GM18505 (cell line): ENCODE results near the gene CNTNAP2.

Source experiments
- ATAC-seq: cut with Tn5 transposase; IDR thresholded peaks from one replicate; pipeline ENCODE4 v1.9.1; 2021; ENCODE audit not compliant: unreplicated experiment
- POLR2A ChIP-seq: IDR thresholded peaks from 4 replicates; pipeline ENCODE4 v1.6.1; 2011; ENCODE audit warnings: borderline replicate concordance; ENCODE audit not compliant: insufficient read depth, insufficient read length; ENCODE audit errors: extremely low read depth

Gene CNTNAP2

DNA sequence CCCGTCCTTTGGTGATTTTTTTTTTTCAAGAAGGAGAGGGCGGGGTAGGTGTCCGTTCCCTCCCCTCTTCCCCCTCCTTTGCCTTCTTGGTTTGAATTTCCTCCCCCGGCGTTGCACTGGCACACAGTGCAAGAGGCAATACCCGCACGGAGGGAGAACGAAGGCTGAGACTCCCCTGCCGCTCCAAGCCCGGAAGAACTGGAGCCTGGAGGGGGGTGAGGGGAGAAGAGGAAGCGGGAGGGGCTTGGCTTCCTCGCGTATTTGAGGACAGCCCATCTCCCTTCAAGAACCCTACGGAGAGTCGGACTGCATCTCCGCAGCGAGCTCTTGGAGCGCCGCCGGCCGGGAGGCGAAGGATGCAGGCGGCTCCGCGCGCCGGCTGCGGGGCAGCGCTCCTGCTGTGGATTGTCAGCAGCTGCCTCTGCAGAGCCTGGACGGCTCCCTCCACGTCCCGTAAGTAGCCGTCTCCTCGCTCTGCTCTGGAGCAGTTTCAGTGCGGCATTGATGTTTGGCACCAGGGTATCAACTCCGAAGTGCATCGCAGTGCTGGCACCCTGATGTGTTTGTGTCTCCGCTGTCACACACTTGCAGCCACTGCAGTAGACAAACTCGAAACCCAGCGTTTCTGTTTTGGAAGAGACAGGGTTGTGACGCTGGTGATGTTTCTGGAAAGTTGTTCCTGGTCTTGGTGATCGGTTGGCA, at the start of gene CNTNAP2:
Gene CNTNAP2, plus strand, starts transcription at position 281 of the 702 bp plus-strand sequence. Its CDS starts 76 bp downstream, at position 357.
- ATAC-seq, result no peak
- TF ChIP-seq POLR2A, result no peak

DNA sequence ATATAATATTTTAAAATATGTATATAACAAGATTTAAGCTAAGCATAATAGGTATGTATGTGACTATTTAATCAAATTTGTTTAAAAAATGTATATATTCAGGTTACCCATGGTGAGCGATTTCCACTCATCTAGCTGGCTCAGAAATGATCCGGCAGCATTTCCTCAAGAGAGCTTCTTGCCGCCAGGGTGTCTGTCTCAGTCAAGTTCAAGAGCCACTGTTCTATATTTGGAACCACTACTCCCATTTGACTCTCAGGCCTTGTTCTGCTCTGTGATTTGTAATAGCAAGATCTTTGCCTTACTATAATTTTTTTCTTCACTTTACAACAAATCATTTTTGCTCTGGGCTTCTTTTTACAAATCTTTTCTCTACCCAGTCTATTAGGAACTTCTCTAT, 48.7 kb upstream of the CNTNAP2 start:
- no peak for TF ChIP-seq POLR2A
- no peak for ATAC-seq

DNA sequence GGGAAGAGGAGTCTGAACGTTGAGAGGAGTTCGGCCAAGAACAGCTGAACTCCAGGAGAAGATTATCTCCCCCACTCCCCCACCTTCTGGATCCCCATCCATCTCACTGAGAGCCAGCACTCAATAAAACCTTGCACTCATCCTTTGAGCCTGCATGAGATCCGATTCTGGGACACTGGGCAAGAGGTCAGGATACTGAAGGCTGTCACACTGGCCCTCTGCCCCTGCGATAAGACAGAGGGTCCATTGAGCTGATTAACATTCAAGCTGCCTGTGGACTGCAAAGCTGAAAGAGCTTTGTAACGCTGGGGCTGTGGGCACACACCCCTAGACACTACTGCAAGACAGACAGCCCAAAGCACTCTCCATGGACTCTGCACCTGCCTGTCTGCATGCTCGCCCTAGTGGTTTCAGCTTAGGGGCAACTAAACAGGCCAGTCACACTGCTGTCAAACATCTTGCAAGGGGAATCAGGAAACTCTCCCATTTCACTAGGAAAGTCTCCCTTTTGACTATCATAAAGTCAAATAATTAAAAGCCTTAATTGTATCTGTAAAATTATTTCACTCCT, 42.3 kb upstream of the CNTNAP2 start:
- no peak for ATAC-seq
- no peak for TF ChIP-seq POLR2A

DNA sequence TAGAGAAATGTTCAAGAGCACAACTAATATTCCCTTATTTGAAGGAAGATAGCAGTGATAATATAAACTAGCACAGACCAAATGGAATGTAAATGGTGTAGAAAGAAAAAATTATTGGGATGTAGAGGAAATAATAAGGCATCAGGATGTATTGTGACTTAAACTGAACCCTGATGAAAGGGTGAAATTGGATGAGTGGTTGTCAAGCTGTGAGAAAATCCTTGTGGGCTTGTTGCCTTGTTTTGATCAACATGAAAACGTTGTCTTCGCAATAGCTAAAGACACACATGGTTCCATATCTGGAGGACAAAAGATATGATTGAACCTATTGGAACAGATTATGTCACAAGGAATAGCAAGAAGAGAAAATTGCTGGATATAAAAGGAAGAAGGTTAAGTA, 40.3 kb upstream of the CNTNAP2 start:
- ATAC-seq, result no peak
- TF ChIP-seq POLR2A, result no peak

DNA sequence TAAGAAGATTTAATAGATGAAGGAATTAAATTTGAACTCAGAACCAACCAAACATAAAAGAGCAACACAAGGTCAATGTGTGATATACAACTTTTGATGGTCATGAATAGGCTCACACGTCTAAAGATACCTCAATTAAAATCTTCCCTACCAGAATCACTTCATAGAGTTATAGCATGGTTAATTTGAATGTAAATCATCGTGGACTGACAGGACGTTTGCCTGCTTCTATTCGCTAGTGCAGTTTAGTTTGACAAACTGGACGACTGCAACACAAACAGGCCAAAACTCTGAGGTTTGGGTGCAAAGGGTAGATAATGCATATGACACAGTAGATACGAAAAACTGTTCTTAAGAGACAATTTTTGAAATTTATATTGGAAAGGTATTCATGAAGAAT, 32.5 kb upstream of the CNTNAP2 start:
- ATAC-seq, result no peak

DNA sequence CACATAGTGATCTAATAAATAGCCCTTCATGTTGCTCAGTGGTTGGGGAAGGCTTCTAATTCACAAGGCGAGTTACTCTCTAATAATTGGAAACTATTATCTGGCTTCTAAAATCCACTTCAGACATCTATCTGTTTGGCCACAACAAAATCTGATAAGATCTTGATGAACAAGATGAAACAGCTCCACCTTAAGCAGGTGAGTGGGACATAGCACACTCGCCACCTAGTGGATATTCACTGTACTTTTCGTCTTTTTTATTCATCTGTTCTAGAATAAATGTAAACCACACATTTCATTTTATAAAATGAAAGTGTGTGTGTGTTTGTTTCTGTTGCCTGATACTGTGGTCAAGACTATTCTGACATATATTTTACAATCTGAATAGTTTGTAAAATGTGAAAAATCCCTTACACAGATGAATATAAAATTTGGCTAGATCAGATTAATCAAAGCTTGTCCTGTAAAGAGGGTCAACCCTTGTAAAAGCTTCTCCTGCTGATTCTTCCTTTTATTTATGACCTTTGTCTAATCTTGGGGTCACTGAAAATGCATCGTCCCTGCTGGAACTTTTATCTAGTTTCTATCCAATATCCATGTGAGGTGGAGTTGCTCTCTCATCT, 26.5 kb upstream of the CNTNAP2 start:
- ATAC-seq, result peak; percentile 92
- no peak for TF ChIP-seq POLR2A

More for the DNA sequence above, 32.5 kb upstream of the CNTNAP2 start:
- TF ChIP-seq POLR2A, result no peak

DNA sequence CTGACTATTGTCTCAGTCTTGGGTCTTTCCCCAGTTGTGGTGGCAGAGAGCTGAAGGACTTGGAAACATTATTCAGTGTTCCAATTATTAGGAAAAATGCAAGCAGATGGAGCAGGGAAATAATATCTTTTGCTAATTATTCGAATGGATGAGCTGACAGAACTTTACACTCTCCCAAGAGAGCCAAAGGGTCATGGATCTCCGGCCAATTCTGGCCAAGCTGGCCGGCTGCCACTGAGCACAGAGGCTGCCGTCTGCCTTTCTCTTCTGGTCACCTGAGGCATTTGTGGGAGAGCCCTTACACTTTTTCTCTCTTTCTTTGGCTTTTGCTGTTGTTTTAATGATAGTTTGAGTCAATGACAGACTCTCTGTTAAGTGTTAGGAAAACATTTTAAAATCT, 22.2 kb upstream of the CNTNAP2 start:
- no peak for ATAC-seq
- no peak for TF ChIP-seq POLR2A

DNA sequence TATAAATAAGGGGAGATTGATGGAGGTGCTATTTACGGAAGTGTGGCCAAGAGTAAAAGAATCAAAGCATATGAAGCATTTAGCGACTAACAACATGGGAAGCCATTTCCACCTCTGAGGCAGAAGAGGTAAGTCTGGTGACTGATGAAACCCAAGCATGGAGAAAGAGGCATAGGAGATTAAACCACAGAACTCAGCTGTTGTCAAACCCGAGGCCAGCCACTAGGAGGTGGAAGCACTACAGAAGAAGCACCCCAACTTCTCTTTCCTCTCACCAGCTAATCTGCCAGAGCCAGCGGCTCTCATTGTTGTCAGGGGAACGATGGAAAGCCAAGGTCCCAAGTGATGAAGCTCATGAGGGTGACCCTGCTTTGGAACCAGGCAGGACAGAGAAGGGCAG, 19.6 kb upstream of the CNTNAP2 start:
- TF ChIP-seq POLR2A, result no peak
- no peak for ATAC-seq

DNA sequence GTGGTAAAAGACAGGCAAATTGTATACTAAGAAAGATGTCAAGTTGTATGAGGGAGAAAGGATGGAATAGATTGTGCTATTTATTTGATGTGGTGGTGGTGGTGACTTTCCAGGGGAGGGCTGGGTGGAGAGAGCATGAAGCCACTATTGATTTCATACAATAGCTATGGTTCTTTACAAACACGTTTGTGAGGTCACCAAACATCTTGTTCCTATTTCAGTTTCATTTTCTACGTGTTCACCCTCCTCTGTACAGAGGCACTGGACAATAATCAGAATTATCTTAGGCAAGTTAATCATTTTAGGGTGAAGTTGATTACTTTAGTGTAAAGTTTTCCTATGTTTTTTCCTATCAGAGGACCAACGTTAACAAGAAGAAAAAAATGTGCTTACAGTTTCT, 10.3 kb upstream of the CNTNAP2 start:
- no peak for ATAC-seq
- no peak for TF ChIP-seq POLR2A

DNA sequence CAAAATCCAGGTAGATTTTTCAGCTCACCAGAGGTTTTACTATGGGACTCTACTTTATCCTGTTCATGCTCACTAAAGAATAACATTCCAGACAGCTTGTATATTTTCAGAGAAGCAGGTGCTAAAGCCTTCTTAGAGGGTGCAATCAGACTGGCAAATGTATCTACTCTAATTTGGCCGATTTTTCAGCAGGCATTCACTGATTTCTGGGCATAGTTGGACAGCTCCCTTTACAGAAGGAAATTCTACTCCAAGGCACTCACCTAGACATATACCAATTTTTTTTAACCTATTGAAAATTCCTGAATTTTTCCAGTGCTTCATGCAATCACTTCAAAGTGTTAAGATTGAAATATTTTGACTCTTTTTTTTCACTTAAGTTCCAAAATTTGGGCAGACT, 3.8 kb upstream of the CNTNAP2 start:
- TF ChIP-seq POLR2A, result no peak
- no peak for ATAC-seq

DNA sequence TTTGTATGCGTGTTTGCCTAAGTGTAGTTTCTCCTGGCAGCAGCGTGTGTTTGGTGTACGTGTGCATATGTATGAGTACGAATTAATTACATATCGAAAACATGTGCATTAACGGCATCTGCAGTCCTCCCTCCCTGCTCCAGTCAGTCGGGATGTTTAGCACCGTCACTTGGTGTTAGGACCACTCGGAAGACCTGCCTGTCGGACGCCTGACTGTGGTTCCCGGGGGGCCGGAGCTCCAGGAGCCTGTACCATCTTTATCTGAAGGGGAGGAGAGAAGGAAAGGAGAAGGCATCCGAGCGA, 1.1 kb upstream of the CNTNAP2 start:
- no peak for TF ChIP-seq POLR2A
- ATAC-seq, result no peak

DNA sequence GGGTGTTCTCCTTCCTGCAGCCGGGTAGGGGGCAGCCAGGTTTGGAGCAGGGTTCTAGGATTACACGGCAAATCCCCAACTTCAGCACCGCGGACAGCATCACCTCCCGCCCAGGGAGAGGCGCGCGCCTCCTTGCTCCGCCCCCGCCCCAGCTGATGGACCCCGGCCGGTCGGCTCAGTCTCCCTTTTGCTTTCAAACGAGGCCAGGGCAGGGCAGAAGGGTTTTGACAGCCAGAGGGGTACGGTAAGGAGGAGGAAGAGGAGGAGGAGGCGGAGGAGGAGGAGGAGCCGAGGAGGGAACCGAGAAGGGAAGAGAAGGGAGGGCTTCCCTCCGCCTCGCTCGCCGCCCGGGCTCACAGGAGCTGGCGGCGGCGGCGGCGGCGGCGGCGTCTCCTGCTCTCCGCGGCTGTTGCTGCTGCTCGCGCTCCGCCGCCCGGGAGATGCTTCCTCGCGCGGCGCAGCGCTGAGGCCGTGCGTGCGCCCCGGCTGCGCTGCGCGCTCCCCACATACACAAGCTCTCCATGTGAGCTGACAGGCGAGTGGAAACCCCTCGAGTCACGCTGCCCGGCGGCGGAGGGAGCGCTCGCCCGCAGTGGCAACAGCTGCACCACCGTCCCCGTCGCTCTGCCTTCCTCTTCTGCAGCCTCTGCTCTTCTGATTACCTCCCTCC, 615 bp upstream of the CNTNAP2 start:
- ATAC-seq, result no peak
- no peak for TF ChIP-seq POLR2A

DNA sequence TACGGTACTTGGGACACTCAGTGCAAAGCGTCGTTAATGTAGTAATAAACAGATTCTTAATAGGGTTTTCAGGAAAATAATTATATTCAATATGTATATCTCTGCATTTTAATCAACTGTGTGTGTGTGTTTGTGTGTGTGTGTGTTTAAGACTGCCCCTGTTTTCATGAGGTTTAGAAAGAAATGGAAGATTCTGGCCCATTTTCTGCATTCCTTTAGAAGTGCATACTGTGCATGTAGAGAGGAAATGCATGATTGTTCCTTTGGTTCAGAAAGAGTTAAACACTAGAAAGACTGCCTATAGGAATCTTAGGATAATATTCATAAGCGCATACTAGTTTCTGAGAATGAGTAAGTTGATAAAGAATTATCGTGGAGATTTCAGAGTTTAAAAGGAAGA, 975 bp downstream of the CNTNAP2 start:
- no peak for ATAC-seq

DNA sequence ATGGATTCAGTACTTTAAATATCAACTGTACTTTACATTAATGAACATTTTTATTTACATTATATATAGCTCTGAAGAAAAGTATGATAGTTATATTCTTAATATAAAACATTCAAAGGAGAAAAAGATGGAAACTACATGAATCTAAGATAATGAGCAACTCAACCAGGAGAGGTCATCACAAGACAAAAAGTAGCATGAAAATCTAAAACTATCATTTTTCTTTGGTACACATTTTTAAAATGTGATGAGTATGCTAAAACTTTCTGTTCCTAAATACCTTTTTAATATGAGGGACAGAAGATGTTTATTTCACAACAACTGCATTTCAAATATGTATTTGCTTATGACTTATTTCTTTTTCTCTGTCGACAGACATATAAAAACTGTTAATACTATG, 2.4 kb downstream of the CNTNAP2 start:
- ATAC-seq, result no peak
- TF ChIP-seq POLR2A, result no peak

More for the DNA sequence above, 975 bp downstream of the CNTNAP2 start:
- TF ChIP-seq POLR2A, result no peak
